IgD-negative memory B cell (primary cell): ENCODE data around the gene FAM76B. TPM values are rescaled to one million over a fixed set of nuclear protein-coding genes. Genes with fewer than 3 reads are reported as not detected.

Source experiments
- H3K27ac Mint-ChIP-seq, 3 donors: one replicate each; pipeline ENCODE4 v1.8.0; 2020 to 2022; ENCODE audit warnings: mild to moderate bottlenecking in 3 of 3, mixed read lengths in 3 of 3, moderate library complexity in 1 of 3
- H3K27me3 Mint-ChIP-seq: one replicate; pipeline ENCODE4 v1.8.0; 2021; ENCODE audit warnings: mixed read lengths
- H3K36me3 Mint-ChIP-seq: one replicate; pipeline ENCODE4 v1.8.0; 2020; ENCODE audit warnings: mild to moderate bottlenecking, mixed read lengths
- H3K4me1 Mint-ChIP-seq, 3 donors: one replicate each; pipeline ENCODE4 v1.8.0; 2020 to 2022; ENCODE audit warnings: mixed read lengths in 3 of 3, mild to moderate bottlenecking in 1 of 3
- H3K4me3 Mint-ChIP-seq, 4 donors: one replicate each; pipeline ENCODE4 v1.8.0; 2020 to 2022; ENCODE audit warnings: mild to moderate bottlenecking in 4 of 4, mixed read lengths in 4 of 4, moderate library complexity in 3 of 4
- H3K9me3 Mint-ChIP-seq, 3 donors: one replicate each; pipeline ENCODE4 v1.8.0; 2020 to 2021; ENCODE audit warnings: mixed read lengths in 3 of 3, mild to moderate bottlenecking in 1 of 3
- polyA plus RNA-seq: library from polyadenylated mRNA; unstranded; fragments of 300-500 nt; fragmentation: Illumina TruSeq; gene quantifications from one replicate; pipeline ENCODE4 v1.2.3, GENCODE V29; 2021

Gene FAM76B
- polyA plus RNA-seq, 1 donor from 2014 or later: 19.6 TPM

- peaks cover 5% of the 10 kb centered on the region for H3K36me3 Mint-ChIP-seq
- H3K4me3 Mint-ChIP-seq: no peak overlapping the region
- no peaks in the 10 kb centered on the region for H3K9me3 Mint-ChIP-seq
- no peaks in the 10 kb centered on the region for H3K27me3 Mint-ChIP-seq
- peak overlapping the region in 1 of 3 donors; percentile 35 for H3K27ac Mint-ChIP-seq
- peaks cover 14 to 16% (median 15%) of the 10 kb centered on the region in 3 donors for H3K4me1 Mint-ChIP-seq
Observed at GRCh38 chr11:95776859-95777258, 12.7 kb downstream of the FAM76B start.

GRCh38 chr11:95768521-95768920 is 21.1 kb downstream of the FAM76B start:
- Mint-ChIP-seq H3K27me3 (no peaks in the 10 kb centered on the region), H3K4me3 (no peak overlapping the region), H3K9me3 (no peaks in the 10 kb centered on the region), H3K36me3 (peaks cover 2% of the 10 kb centered on the region), H3K27ac (peak overlapping the region in 1 of 3 donors; percentile 1), H3K4me1 (no peaks in the 10 kb centered on the region)

- H3K27me3 Mint-ChIP-seq: no peaks in the 10 kb centered on the region
- peaks cover 2% of the 10 kb centered on the region for H3K36me3 Mint-ChIP-seq
- no peak overlapping the region for H3K27ac Mint-ChIP-seq
- H3K4me1 Mint-ChIP-seq: no peaks in the 10 kb centered on the region
- no peaks in the 10 kb centered on the region for H3K9me3 Mint-ChIP-seq
- H3K4me3 Mint-ChIP-seq: no peak overlapping the region
Observed at GRCh38 chr11:95767498-95767897, 22.1 kb downstream of the FAM76B start.

- H3K27ac Mint-ChIP-seq: no peak overlapping the region
- no peaks in the 10 kb centered on the region for H3K9me3 Mint-ChIP-seq
- peaks cover 2% of the 10 kb centered on the region for H3K36me3 Mint-ChIP-seq
- H3K4me1 Mint-ChIP-seq: no peaks in the 10 kb centered on the region
- no peak overlapping the region for H3K4me3 Mint-ChIP-seq
- no peaks in the 10 kb centered on the region for H3K27me3 Mint-ChIP-seq
Observed at GRCh38 chr11:95766701-95767100, 22.9 kb downstream of the FAM76B start.

- no peaks in the 10 kb centered on the region for H3K27me3 Mint-ChIP-seq
- peaks cover 0 to 3% (median 0%) of the 10 kb centered on the region in 3 donors for H3K4me1 Mint-ChIP-seq
- H3K36me3 Mint-ChIP-seq: no peaks in the 10 kb centered on the region
- H3K27ac Mint-ChIP-seq: peak overlapping the region in 1 of 3 donors; percentile 47
- H3K9me3 Mint-ChIP-seq: no peaks in the 10 kb centered on the region
- no peak overlapping the region for H3K4me3 Mint-ChIP-seq
Observed at GRCh38 chr11:95764267-95764898, 25.2 kb downstream of the FAM76B start.

- Mint-ChIP-seq H3K9me3 (no peaks in the 10 kb centered on the region), H3K27ac (peak overlapping the region in 1 of 3 donors; percentile 96), H3K4me1 (peaks cover 0 to 5% (median 4%) of the 10 kb centered on the region in 3 donors), H3K27me3 (no peaks in the 10 kb centered on the region), H3K36me3 (peaks cover 2% of the 10 kb centered on the region), H3K4me3 (no peak overlapping the region)
Observed at GRCh38 chr11:95762534-95762933, 27.0 kb downstream of the FAM76B start.

- peak overlapping the region in 1 of 3 donors; percentile 96 for H3K27ac Mint-ChIP-seq
- H3K9me3 Mint-ChIP-seq: no peaks in the 10 kb centered on the region
- H3K4me3 Mint-ChIP-seq: no peak overlapping the region
- peaks cover 2% of the 10 kb centered on the region for H3K36me3 Mint-ChIP-seq
- peaks cover 0 to 7% (median 4%) of the 10 kb centered on the region in 3 donors for H3K4me1 Mint-ChIP-seq
- H3K27me3 Mint-ChIP-seq: no peaks in the 10 kb centered on the region
Observed at GRCh38 chr11:95760941-95761340, 28.6 kb downstream of the FAM76B start.

GRCh38 chr11:95751515-95751914 is 38.1 kb downstream of the FAM76B start:
- H3K4me1 Mint-ChIP-seq: peaks cover 0 to 4% (median 4%) of the 10 kb centered on the region in 3 donors
- H3K9me3 Mint-ChIP-seq: no peaks in the 10 kb centered on the region
- H3K27me3 Mint-ChIP-seq: no peaks in the 10 kb centered on the region
- H3K4me3 Mint-ChIP-seq: no peak overlapping the region
- no peaks in the 10 kb centered on the region for H3K36me3 Mint-ChIP-seq
- H3K27ac Mint-ChIP-seq: no peak overlapping the region

- Mint-ChIP-seq H3K27ac (no peak overlapping the region), H3K4me3 (no peak overlapping the region), H3K27me3 (no peaks in the 10 kb centered on the region), H3K4me1 (peaks cover 0 to 4% (median 4%) of the 10 kb centered on the region in 3 donors), H3K9me3 (no peaks in the 10 kb centered on the region), H3K36me3 (no peaks in the 10 kb centered on the region)
Observed at GRCh38 chr11:95750101-95750500, 39.5 kb downstream of the FAM76B start.

GRCh38 chr11:95739108-95739938 is 50.3 kb downstream of the FAM76B start:
- Mint-ChIP-seq H3K36me3 (no peaks in the 10 kb centered on the region), H3K27me3 (no peaks in the 10 kb centered on the region), H3K27ac (no peak overlapping the region), H3K4me1 (peaks cover 0 to 12% (median 2%) of the 10 kb centered on the region in 3 donors), H3K9me3 (peaks cover 0 to 1% (median 0%) of the 10 kb centered on the region in 3 donors), H3K4me3 (no peak overlapping the region)

GRCh38 chr11:95736809-95737208 is 52.8 kb downstream of the FAM76B start:
- Mint-ChIP-seq H3K27me3 (no peaks in the 10 kb centered on the region), H3K9me3 (no peaks in the 10 kb centered on the region), H3K36me3 (no peaks in the 10 kb centered on the region), H3K27ac (no peak overlapping the region), H3K4me3 (no peak overlapping the region), H3K4me1 (peaks cover 4 to 18% (median 7%) of the 10 kb centered on the region in 3 donors)

- H3K36me3 Mint-ChIP-seq: no peaks in the 10 kb centered on the region
- peaks cover 4 to 18% (median 7%) of the 10 kb centered on the region in 3 donors for H3K4me1 Mint-ChIP-seq
- H3K27ac Mint-ChIP-seq: peak overlapping the region in 1 of 3 donors; percentile 47
- H3K27me3 Mint-ChIP-seq: no peaks in the 10 kb centered on the region
- no peaks in the 10 kb centered on the region for H3K9me3 Mint-ChIP-seq
- no peak overlapping the region for H3K4me3 Mint-ChIP-seq
Observed at GRCh38 chr11:95736355-95736754, 53.2 kb downstream of the FAM76B start.

- H3K4me1 Mint-ChIP-seq: peaks cover 4 to 18% (median 7%) of the 10 kb centered on the region in 3 donors
- peak overlapping the region in 2 of 3 donors; percentile 12 to 88 for H3K27ac Mint-ChIP-seq
- no peaks in the 10 kb centered on the region for H3K9me3 Mint-ChIP-seq
- H3K27me3 Mint-ChIP-seq: no peaks in the 10 kb centered on the region
- H3K36me3 Mint-ChIP-seq: no peaks in the 10 kb centered on the region
- H3K4me3 Mint-ChIP-seq: peak overlapping the region in 1 of 4 donors; percentile 1
Observed at GRCh38 chr11:95734009-95734572, 55.5 kb downstream of the FAM76B start.

- Mint-ChIP-seq H3K36me3 (no peaks in the 10 kb centered on the region), H3K9me3 (no peaks in the 10 kb centered on the region), H3K27me3 (no peaks in the 10 kb centered on the region), H3K27ac (no peak overlapping the region), H3K4me1 (peaks cover 4 to 18% (median 7%) of the 10 kb centered on the region in 3 donors), H3K4me3 (no peak overlapping the region)
Observed at GRCh38 chr11:95732930-95733602, 56.5 kb downstream of the FAM76B start.

GRCh38 chr11:95729462-95729861 is 60.1 kb downstream of the FAM76B start:
- Mint-ChIP-seq H3K27ac (no peak overlapping the region), H3K4me1 (peaks cover 4 to 8% (median 6%) of the 10 kb centered on the region in 3 donors), H3K4me3 (no peak overlapping the region)

More at GRCh38 chr11:95729462-95729861, 60.1 kb downstream of the FAM76B start:
- no peaks in the 10 kb centered on the region for H3K27me3 Mint-ChIP-seq
- no peaks in the 10 kb centered on the region for H3K36me3 Mint-ChIP-seq
- H3K9me3 Mint-ChIP-seq: no peaks in the 10 kb centered on the region
